Panc1 (cell line): Measurements from ENCODE around the gene ROBO2. TPM values are rescaled to one million over a fixed set of nuclear protein-coding genes. Genes with fewer than 3 reads are reported as not detected.

ENCODE experiments used
- ATAC-seq: fragments of 200-7000 bp; cut with Tn5 transposase; 2 replicates; pipeline ENCODE4 v1.9.1; 2020; ENCODE audit warnings: mild to moderate bottlenecking, moderate library complexity
- BruUV-seq: library from RNA; stranded (reverse); fragments of 400-500 nt; replicated peaks from 2 replicates; lab custom pipeline; 2021; lab: Mats Ljungman, UMichigan
- CTCF ChIA-PET: fragments of 300-600 bp; sonication (Branson Sonifier 250); formaldehyde crosslinking; loops from one replicate; lab custom pipeline; 2022; ENCODE audit warnings: antibody characterized with exemption; lab: Charles Lee
- POLR2A ChIA-PET: fragments of 300-600 bp; sonication (Branson Sonifier 250); formaldehyde crosslinking; loops from one replicate; lab custom pipeline; 2022; ENCODE audit warnings: antibody characterized with exemption; lab: Charles Lee
- DNase-seq: peaks from one replicate; pipeline ENCODE4 v3.0.0-alpha.2; 2010; ENCODE audit warnings: low read depth, low spot score
- H3K27ac ChIP-seq: 2 replicates; pipeline ENCODE4 v1.5.1; 2011; ENCODE audit warnings: mild to moderate bottlenecking, low read length, inconsistent platforms
- H3K27me3 ChIP-seq: fragments of 200-500 bp; sonication (Bioruptor generic); 2 replicates; pipeline ENCODE4 v1.6.0; 2014; ENCODE audit warnings: low read length, inconsistent platforms; ENCODE audit not compliant: control insufficient read depth, insufficient read depth
- H3K36me3 ChIP-seq: fragments of 200-500 bp; sonication (Bioruptor generic); 2 replicates; pipeline ENCODE4 v1.5.1; 2014; ENCODE audit warnings: inconsistent platforms, mild to moderate bottlenecking, low read length, moderate library complexity; ENCODE audit not compliant: control insufficient read depth, insufficient read depth
- H3K4me1 ChIP-seq: 2 replicates; pipeline ENCODE4 v1.5.1; 2011; ENCODE audit warnings: inconsistent platforms, mild to moderate bottlenecking, low read length, moderate library complexity; ENCODE audit not compliant: control insufficient read depth, insufficient read depth
- H3K4me3 ChIP-seq, 2 experiments: 2 replicates each; pipeline ENCODE4 v1.5.1; 2011 to 2012; ENCODE audit warnings: low read depth in 2 of 2, low read length in 2 of 2, mild to moderate bottlenecking in 2 of 2, inconsistent platforms in 1 of 2, moderate library complexity in 1 of 2
- H3K9me3 ChIP-seq: fragments of 200-500 bp; sonication (Bioruptor generic); 2 replicates; pipeline ENCODE4 v1.5.1; 2014; ENCODE audit warnings: low read depth, mild to moderate bottlenecking, inconsistent platforms, low read length, moderate library complexity; ENCODE audit not compliant: control insufficient read depth, insufficient read depth
- CTCF ChIP-seq: fragments of 450-650 bp; IDR thresholded peaks from 2 replicates; pipeline ENCODE4 v1.5.1; 2017; ENCODE audit warnings: mild to moderate bottlenecking
- POLR2AphosphoS5 ChIP-seq: IDR thresholded peaks from 2 replicates; pipeline ENCODE4 v1.6.1; 2012; ENCODE audit warnings: mild to moderate bottlenecking, low read depth, low read length, moderate library complexity
- REST ChIP-seq, 2 experiments: IDR thresholded peaks; 2 replicates each; pipeline ENCODE4 v1.6.1; 2011 to 2012; ENCODE audit warnings: low read depth in 2 of 2, control low read depth in 1 of 2, low read length in 1 of 2, mild to moderate bottlenecking in 1 of 2, moderate library complexity in 1 of 2; ENCODE audit not compliant: insufficient read depth in 1 of 2
- SIN3A ChIP-seq: IDR thresholded peaks from 2 replicates; pipeline ENCODE4 v1.6.1; 2012; ENCODE audit warnings: low read depth, mild to moderate bottlenecking, low read length, moderate library complexity, borderline replicate concordance; ENCODE audit not compliant: insufficient read depth
- TCF7L2 ChIP-seq: IDR thresholded peaks from 2 replicates; pipeline ENCODE4 v1.6.1; 2011; ENCODE audit warnings: mild to moderate bottlenecking, low read depth, low read length, inconsistent platforms
- in situ Hi-C: cut with HindIII; loops from 2 replicates; pipeline ENCODE4 v1.10.0; 2016; ENCODE audit warnings: low sequenced_read_pairs, low pct_unique_long_range_greater_than_20kb
- intact Hi-C: fragments of 100-400 bp; cut with micrococcal nuclease; formaldehyde crosslinking; loops from one replicate; pipeline ENCODE4 v1.10.0; 2022; ENCODE audit not compliant: unreplicated experiment
- total RNA-seq: library from RNA; stranded (reverse); gene quantifications from one replicate; pipeline ENCODE4 v1.2.1, GENCODE V29; 2021; ENCODE audit not compliant: unreplicated experiment

Gene ROBO2
- total RNA-seq, 1 experiment from 2014 or later = 1.3 TPM

- intact Hi-C loops (no loop called here), in situ Hi-C loops (no loop called here)
- ChIA-PET POLR2A (no interaction called here), CTCF (no interaction called here)
- Histone ChIP-seq H3K27me3 (no peaks in the 10 kb centered on the region), H3K27ac (no peak overlapping the region), H3K36me3 (no peaks in the 10 kb centered on the region), H3K9me3 (no peaks in the 10 kb centered on the region), H3K4me3 (no peak overlapping the region), H3K4me1 (no peaks in the 10 kb centered on the region)
- no TSS peak for BruUV-seq
- DNase-seq = no peak
- TF ChIP-seq TCF7L2 (no peak), REST (IDR thresholded peaks at IDR 0.05; ENCODE audit: insufficient read depth in 1 of 2, low read depth in 2 of 2, low read length in 1 of 2) (no peak), CTCF (no peak)
- ATAC-seq = no peak
These were observed 1.9 kb downstream of the ROBO2 start for GRCh38 chr3:77041811-77042210.

GRCh38 chr3:77042343-77042742 is 2.4 kb downstream of the ROBO2 start:
- BruUV-seq = no TSS peak
- Histone ChIP-seq H3K27ac (no peak overlapping the region), H3K4me1 (no peaks in the 10 kb centered on the region), H3K4me3 (no peak overlapping the region), H3K27me3 (no peaks in the 10 kb centered on the region), H3K9me3 (no peaks in the 10 kb centered on the region), H3K36me3 (no peaks in the 10 kb centered on the region)
- CTCF ChIA-PET = no interaction called here
- no peak for ATAC-seq
- in situ Hi-C loops (no loop called here), intact Hi-C loops (no loop called here)
- TF ChIP-seq SIN3A (no peak), REST (IDR thresholded peaks at IDR 0.05; ENCODE audit: insufficient read depth in 1 of 2, low read depth in 2 of 2, low read length in 1 of 2) (no peak), TCF7L2 (no peak), POLR2AphosphoS5 (no peak), CTCF (no peak)
- DNase-seq = no peak
- POLR2A ChIA-PET = no interaction called here
